NCI-H460 (cell line): ENCODE data around the gene ZNF669. TPM values are rescaled to one million over a fixed set of nuclear protein-coding genes. Genes with fewer than 3 reads are reported as not detected.

Experiments
- DNase-seq: peaks from one replicate; pipeline ENCODE4 v3.0.0-alpha.2; 2016; ENCODE audit warnings: low read depth; ENCODE audit errors: extremely low read depth
- total RNA-seq: library from RNA; depleted of rRNA; stranded (reverse); fragments of >200 nt; shearing (Covaris generic); gene quantifications from 2 replicates; pipeline ENCODE4 v1.2.3, GENCODE V29; 2014

ZNF669 gene
- total RNA-seq, 1 experiment from 2014 or later, result 14.1 TPM

DNA sequence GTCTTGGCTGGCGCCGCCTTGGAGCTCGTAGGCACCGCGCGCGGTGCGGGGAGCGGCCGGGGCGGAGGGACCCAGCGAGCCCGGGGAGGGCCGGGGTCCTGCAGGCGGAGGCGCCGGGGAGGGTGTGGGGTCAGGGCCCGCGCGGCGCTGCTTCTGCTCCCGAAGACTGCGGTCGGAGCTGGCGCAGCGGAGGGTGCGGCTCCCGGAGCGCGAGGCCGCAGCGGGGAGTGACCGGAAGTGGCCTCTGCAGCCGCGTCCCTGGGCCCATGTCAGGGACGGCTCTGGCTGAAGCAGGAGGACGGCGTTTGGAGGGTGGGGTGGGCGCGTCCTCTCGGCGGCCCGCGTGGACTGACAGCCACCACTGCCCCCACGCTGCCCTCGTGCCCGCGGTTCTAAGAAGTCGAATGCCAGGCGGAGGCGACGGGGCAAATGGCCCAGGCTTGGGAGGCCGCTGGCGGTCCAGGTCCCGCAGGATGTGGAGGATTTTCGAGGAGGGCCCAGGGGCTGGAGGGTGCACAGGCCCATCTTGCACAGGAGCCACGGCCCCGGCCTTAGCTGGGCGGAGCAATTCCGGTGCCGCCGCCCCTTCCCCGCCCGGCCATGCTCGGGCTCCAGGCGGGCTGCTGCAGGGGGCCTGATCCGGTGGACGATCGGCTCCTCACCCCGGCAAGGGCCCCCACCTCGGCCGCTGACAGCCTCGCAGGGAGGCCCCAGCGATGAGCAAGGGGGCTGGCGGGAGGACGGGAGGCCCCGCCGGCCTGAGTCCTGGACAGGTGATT, 7.7 kb upstream of the ZNF669 start:
- peak; percentile 35 for DNase-seq

DNA sequence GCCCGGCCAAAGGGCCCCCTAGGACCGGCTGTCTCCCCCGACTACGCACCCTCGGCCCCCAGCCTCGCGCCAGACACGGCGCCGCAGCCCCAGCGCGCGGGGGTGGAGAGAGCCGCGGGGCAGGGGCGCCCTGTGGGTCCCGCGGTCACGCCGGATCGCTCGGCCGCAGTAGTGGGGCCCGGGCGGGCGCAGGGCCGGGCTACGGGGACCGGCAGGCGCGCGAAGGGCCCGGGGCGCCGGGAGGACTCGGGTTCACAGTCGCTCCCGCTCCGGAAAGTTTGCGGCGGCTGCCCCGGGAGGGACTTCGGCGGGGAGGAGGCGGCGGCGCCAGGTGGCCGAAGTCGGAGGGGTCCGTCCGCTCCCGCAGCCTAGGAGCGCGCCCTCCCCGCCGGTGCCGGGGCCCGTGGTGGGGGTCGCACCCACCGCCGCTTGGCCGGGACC, 7.1 kb upstream of the ZNF669 start:
- DNase-seq, result no peak

DNA sequence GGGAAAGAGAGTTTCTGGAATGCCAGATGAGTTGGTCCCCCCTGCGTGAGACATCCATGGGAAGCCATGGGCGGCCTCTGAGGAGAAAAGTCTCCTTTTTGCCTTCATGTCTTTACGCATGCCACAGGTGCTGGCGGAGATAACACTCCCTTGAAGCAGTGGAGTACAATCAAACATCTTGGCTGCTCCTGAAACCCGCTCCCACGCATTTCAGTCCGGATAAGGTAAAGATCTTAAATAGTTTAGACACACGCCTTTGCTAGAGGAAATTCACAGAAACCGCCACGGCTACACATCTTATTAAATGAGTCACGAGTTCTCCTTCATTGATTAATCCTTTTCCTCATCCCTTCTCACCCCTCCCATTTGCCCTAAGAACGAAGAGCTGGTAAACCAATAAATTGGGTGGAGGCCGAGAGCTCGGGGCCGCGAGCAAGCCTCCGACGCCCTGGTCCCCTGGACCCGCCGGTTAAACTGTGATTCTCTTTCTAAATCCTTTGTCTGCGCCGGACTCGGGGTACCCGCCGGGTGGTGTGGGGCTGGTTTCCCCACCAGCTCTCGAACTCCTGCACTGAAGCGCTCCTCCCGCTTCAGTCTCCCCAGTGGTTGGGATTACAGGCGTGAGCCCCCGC, 6.6 kb upstream of the ZNF669 start:
- no peak for DNase-seq

DNA sequence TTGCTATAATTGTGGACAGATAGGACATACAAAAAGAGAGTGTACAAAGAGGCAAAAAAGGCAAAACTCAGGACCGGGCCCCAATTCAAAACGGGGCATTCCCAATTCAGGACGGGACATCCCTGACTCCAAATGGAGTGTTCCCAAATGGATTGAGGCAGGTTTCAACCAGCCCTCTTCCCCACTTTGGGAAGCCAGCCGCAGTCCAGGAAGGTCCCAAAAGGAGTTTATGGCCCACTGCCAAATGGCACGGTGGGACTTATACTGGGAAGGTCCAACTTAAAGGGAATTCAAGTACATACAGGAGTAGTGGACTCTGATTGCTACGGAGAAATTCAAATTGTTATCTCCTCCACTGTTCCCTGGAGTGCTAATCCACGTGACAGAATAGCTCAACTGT, 3.5 kb upstream of the ZNF669 start:
- DNase-seq, result no peak

DNA sequence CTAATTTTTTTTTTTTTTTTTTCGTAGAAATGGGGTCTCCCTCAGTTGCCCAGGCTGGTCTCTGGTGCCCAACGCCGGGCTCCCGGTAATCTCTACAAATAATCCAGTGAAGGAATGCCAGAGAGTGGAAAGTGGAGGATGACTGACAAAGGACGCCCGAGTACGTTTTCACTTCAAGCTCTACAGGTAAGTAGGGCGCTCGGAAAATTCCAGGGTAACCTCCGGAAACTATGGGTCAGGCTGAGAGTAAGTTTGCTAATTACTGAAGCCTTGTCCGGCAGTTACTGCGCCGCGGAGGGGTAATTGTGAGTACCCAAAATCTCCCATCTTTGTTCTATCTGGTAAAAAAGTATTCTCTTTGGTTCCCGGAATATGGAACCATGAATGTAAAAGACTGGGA, 1.8 kb upstream of the ZNF669 start:
- DNase-seq, result no peak

DNA sequence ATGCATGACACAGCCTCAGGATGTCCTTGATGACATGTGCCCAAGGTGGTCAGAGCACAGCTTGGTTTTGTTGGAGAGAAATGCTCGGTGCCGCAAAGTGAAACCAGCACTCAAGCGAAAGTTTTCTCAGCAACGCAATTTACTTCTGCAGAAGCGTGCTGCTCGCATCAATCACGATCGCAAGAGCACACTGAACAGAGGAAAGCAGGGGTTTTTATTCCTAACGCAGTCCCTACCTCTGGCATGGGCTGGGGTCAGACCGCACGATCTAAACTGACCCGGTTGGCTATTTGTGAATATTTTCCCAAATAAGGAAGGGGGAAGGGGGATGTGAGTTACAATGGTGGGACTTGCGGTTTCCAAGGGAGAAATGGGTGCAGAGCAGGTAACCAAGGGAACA, 809 bp upstream of the ZNF669 start:
- DNase-seq, result no peak

DNA sequence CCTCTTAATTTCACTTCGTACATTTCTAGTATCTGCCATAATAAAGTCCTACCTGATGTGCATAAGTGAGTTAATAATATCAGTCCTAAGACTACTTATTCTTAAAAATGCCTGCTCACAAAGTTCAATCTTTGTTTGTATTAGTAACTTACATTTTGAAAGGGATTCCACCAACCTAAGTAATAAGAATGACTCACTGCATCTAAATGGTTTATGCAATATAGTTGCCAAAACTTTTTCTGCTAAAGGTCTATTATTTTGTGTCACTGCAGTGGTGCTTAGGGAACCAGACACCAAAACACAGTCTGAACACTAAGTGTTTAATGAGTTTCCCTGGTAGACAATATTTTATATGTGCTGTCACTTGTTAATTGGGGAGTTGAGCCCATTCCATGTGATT, 1.8 kb downstream of the ZNF669 start:
- no peak for DNase-seq

DNA sequence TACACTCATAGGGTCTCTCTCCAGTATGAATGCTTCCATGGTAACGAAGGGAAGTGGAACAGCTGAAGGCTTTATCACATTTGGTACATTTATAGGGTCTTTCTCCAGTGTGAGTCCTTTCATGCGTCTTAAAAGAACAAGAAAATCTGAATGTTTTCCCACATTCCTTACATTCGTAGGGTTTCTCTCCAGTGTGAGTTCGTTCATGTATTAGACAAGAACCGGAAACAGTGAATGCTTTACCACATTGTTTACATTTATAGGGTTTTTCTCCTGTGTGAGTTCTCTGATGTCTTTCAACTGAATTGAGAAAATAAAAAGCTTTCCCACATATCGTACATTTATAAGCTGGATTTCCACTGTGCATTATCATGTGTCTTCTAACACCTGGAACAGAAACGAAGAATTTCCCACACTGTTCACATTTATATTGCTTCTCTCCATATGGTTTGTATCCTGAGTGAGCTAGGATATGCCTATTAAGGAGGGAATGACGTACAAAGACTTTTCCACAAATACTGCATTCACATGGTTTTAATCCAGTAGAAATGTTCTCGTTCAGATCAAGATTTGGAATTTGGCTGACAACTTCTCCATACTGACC, 3.4 kb downstream of the ZNF669 start:
- no peak for DNase-seq

DNA sequence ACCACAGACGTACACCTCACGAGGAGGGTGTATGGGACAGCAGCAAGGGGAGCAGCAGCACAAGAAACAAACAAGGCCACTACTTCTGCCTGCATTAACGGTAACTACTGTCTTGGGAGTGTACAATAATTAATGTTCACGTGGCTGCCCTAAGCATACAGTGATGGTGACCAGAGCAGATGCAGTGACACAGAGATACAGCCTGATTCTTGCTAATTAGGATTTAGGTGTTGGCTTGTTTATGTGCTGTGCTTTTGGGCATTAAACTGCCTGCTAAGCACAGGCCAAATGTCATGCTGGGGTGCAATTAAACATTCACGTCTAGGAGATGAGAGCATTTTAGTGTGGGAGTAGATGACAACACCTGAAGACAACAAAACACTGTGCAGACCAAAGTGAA, 7.2 kb downstream of the ZNF669 start:
- no peak for DNase-seq

DNA sequence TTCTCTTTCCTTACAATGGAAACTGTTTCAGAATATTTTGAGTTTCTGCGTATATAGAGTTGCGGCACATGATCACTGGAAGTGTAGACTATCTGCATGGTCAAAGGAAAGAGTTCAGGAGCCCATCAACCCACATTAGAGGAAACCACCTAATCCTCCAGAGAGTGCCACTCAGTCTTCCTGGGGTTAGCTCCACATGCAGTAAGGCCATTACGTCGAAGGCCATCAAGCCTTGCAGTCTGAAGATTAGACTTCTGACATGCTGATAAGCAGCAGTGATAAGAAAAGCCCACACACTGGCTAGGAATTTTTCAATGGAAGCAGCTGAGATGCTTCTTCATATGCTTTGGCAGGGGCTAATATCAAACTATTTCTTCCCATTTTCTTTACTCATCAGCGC, 7.6 kb downstream of the ZNF669 start:
- no peak for DNase-seq

DNA sequence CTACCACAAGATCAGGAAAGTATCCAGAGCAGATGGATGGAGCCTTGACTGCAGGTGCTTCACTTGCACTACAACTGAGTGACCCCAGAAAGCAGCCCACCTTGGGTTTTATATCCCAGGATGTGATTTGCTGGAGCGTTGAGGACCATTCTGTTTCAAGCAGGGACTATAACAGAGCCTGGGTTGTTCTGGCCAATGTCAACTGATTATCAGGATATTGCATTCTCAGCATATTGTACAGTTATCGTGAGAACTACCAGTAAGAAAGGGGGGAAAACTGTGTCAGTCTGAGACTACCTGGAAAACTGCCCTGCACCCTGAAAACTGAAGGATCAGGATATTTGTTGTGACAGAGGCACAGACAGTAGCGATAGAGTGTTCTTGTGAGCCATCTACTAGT, 8.0 kb downstream of the ZNF669 start:
- DNase-seq, result no peak

DNA sequence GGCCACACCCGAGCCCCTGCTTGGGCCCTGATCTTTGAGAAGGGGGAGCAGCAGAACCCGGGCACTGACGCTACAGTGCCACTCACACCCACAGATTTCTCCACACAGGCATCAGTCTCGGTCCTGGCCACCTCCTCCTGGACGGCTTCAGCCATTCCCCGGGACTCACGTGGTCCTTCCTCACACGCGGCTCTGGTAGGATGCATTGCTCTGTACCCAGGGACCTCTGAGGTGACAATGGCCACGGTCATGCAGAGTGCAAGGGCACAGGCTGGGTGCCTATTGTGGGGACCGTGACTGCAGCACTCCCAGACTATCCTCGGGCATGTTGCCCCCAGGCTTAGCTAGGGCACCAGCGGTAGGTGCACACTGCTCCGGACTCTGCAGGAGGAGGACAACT, 13.7 kb downstream of the ZNF669 start:
- no peak for DNase-seq

DNA sequence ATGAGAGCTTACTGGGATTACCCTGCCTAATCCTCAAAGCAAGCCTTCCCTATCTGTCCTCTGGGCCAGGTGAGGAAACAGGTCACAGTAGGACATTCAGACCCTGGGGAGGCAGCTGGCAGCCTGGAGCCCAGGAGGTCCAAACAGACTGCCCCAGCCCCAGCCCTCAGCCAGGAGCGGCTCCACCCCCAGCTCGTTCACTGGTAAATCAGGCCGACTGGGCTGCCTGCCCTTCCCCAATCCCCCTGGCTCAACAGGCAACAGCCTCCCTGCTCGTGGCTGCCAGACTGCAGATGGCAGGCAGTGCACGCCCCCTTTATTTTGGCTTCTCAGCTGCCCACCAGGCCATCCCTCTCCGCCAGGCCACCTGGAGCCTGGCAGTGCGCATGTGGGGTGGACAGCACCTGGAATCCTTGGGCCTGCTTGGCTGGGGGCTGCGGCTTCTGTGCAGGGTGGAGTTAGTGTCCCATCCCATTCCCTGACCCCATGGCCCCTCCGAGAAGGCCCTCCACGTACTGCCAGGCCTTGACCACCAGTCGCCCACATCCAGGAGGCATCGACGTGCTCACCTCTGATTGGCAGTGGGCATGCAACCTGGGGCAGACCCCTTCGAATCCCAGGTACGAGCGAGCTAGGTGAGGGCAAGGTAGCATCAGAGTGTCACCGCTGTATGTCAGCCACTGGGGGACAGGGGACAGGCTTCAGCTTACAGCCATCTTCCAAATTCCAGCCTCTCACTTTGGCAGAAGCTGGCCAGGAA, 14.4 kb downstream of the ZNF669 start:
- no peak for DNase-seq

DNA sequence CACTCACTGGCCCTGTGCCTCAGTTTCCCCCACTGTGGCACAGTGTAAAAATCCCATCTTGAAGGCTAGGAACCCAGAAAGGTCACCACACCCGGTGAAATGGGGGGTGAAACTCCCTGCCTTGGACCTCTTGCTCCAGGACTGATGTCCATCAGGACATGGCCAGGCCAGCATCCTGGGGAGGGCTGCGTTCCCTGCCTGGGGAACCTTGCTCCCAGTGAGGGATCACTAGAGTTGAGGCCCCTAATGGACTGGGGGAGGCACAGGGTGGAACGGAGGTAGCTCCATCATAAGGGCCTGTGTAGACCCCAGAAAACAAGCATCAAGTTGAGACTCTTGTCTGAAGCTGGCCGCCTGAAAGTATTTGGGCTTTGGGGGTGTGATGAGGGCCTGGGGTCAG, 15.2 kb downstream of the ZNF669 start:
- DNase-seq, result no peak

DNA sequence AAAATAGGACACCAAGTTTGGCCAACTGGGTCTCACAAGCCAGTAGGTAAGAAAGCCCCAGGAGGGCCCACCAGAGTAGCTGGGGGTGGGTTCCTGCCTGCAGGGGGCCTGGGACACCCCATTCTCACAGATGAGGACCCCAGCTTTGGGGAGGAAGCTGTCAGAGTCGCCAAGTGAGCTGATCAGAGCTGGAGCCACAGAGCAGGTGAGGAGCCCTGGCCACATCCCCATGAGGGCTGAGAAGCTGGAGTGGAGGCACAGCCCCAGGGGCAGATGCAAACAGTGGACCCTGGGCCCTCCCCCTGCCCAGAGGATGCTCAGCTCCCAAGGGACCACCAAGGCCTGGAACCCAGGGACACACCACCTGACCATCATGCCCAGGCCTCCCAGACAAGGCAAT, 16.9 kb downstream of the ZNF669 start:
- DNase-seq, result no peak

DNA sequence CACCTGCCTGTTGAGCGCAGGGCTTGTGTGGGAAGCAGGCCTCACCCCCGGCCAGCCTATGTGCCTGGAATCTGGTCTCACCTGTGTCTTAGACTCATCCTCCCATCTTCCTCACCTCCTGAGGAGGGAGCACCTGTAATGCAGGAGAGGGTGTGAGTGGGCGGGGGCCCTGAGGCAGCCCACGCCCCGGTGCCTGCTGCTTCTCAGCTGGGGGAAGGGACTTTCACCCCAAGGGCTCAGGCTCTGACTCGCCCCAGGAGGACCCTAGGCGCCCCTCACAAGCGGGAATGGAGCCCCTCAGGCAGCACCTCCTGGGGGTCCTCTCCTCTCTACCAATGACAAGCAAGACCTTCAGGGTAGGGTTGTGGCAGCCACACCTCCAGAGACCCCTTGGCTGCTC, 18.8 kb downstream of the ZNF669 start:
- no peak for DNase-seq

DNA sequence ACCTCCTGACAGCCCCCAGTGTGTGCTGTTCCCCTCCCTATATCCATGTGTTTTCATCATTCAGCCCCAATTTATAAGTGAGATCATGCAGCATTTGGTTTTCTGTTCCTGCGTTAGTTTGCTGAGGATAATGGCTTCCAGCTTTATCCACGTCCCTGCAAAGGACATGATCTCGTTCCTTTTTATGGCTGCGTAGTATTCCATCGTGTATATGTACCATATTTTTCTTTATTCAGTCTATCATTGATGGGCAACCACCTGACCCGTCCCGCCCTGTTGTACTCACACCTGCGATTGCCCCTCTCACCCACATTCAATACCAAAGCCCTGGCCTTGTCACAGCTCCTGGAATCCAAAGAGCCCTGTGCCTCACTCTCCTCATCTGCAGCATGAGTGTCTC, 19.4 kb downstream of the ZNF669 start:
- no peak for DNase-seq

DNA sequence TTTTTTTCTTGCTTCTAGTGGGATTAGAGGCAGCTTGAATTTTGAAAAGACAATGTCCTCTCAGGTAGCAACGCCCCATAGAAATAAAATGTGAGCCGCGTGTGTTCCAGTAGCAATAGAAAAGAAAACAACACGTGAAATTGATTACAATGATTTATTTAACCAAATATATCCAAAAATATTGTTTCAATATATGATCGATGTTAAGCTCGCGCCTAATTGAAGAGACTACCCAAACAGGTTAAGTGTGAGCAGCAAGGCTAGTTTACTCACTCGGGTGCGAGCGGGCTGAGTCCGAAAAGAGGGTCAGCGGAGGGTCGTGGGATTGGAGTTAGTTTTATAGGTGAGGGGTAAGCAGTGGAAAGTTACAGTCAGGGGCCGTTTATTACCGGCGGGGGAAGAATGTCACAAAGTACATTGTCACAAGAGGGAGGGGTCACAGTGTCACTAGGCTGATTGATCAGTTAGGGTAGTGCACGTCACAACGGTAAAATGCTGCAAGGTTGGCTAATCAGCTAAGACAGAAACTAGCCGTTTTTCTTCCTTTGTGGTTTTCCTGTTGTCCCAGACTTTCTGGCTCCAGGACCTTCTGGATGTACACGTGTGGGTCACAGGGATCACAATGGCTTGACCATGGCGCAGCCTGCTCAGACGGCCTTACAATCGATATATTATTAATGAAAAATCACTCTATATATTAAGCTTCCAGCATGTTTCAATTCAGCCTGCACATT, 24.8 kb downstream of the ZNF669 start:
- DNase-seq, result no peak

DNA sequence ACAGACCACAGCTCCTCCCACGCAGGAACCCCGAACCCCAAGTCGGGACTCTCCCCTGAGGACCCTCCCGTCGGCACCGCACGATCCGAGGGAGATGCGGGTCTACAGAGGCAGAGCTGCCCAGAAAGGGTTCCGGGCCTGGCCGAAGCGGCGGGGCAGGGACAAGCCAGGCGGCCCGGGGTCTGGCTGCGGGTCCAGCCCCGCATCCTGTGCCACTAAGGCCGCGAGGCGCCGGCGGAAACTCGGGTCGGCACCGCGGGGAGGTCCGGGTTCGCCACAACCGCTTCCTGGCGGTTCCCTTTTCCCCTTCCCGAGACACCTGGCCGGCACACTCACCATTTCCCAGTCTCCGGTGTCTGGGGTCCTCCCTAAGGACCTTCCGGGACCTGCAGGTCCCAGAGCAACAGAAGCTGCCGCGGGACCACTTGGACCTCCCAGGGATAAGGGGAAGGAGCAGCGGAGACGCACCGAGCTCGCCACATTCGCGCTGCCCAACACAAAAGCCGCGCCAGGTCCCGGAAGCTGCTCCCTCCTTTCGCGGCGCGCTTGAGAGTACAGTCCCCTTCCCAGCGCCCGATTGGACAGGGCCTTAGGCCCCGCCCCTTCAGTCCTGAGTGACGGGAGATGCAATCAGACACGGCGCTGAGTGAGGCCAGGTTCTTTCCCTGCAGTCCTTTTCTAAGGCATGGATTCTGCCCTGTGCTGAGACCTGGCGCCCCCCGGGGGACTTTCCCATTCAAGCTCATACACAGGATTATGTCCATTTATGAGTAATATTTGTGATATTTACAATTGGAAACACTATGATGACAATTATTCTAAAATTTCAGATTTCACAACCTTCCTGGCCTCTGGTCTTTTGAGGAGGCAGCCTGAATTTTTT, 25.7 kb downstream of the ZNF669 start, which contains the start of gene ZNF670:
ZNF670 (minus strand) TSS at position 554 of the 883 bp plus-strand sequence; CDS start at position 339, 215 bp downstream.
- DNase-seq, result peak; percentile 96

DNA sequence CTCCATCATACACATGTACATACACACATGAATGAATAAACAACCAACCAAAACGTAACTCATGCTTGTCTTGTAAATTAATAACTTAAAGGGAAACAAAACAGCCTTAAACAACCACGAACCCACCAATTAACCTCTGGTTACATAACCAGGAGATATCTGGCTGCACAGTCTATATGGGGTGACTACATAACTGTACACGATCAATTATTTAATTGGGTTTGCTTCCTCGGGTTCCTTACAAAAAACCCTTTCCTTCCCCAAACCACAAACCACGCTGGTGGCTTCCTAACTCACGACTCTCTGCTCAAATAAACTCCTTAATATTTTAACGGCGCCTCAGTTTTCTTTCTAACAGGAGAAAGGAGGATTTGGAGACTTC, 26.3 kb downstream of the ZNF669 start:
- no peak for DNase-seq
